Measurements from ENCODE around the gene CCDC171.

GRCh38 chr9:15755660-15756059, 202.8 kb downstream of the CCDC171 start:
- TF ChIP-seq POLR2AphosphoS5 (IDR thresholded peaks at IDR 0.05; ENCODE audit: low read depth, low read length) (no peak), POLR2A (IDR thresholded peaks at IDR 0.05; ENCODE audit: low read depth, low read length) (no peak), TAF1 (IDR thresholded peaks at IDR 0.05; ENCODE audit: borderline replicate concordance, low read depth, low read length) (no peak)
